Rectal smooth muscle tissue (tissue), 1 donor: ENCODE measurements around the gene GPR157.

Source experiments
- H3K27ac ChIP-seq: one replicate; pipeline ENCODE4 v1.7.0; 2013; ENCODE audit warnings: low read depth, low read length, inconsistent platforms
- H3K27me3 ChIP-seq: one replicate; pipeline ENCODE4 v1.7.0; 2013; ENCODE audit warnings: low read length; ENCODE audit not compliant: control insufficient read depth, insufficient read depth
- H3K36me3 ChIP-seq: one replicate; pipeline ENCODE4 v1.7.0; 2013; ENCODE audit warnings: low read length; ENCODE audit not compliant: control insufficient read depth, insufficient read depth
- H3K4me1 ChIP-seq: one replicate; pipeline ENCODE4 v1.7.0; 2013; ENCODE audit warnings: low read length; ENCODE audit not compliant: control insufficient read depth, insufficient read depth
- H3K4me3 ChIP-seq: one replicate; pipeline ENCODE4 v1.7.0; 2013; ENCODE audit warnings: low read length
- H3K9ac ChIP-seq: one replicate; pipeline ENCODE4 v1.7.0; 2013; ENCODE audit warnings: low read length

The GPR157 gene

GRCh38 chr1:9128520-9129265 lies at the start of gene GPR157:
TSS of gene GPR157 (minus strand) at chr1:9129102. CDS start at chr1:9129027, 75 bp downstream.
- Histone ChIP-seq H3K9ac (peak within 1 kb of the TSS; percentile 21), H3K27me3 (no peaks in the 10 kb centered on the region), H3K27ac (peak within 1 kb of the TSS; percentile 85), H3K4me3 (peak within 1 kb of the TSS; percentile 68), H3K4me1 (peaks cover 2% of the 10 kb centered on the region), H3K36me3 (no peaks in the 10 kb centered on the region)

GRCh38 chr1:9174762-9175161 lies 45.9 kb upstream of the GPR157 start:
- H3K9ac ChIP-seq, result no peak overlapping the region
- no peaks in the 10 kb centered on the region for H3K27me3 ChIP-seq
- H3K4me3 ChIP-seq, result no peak overlapping the region
- H3K27ac ChIP-seq, result no peak overlapping the region
- H3K4me1 ChIP-seq, result no peaks in the 10 kb centered on the region
- no peaks in the 10 kb centered on the region for H3K36me3 ChIP-seq

- Histone ChIP-seq H3K4me1 (no peaks in the 10 kb centered on the region), H3K4me3 (no peak overlapping the region), H3K9ac (no peak overlapping the region), H3K27ac (no peak overlapping the region), H3K36me3 (no peaks in the 10 kb centered on the region), H3K27me3 (no peaks in the 10 kb centered on the region)
Measured at GRCh38 chr1:9174243-9174642, 45.3 kb upstream of the GPR157 start.

GRCh38 chr1:9169601-9170137 lies 40.8 kb upstream of the GPR157 start:
- H3K4me1 ChIP-seq, result no peaks in the 10 kb centered on the region
- H3K4me3 ChIP-seq, result no peak overlapping the region

GRCh38 chr1:9167638-9168037 lies 38.7 kb upstream of the GPR157 start:
- peaks cover 4% of the 10 kb centered on the region for H3K4me1 ChIP-seq
- no peaks in the 10 kb centered on the region for H3K27me3 ChIP-seq
- no peaks in the 10 kb centered on the region for H3K36me3 ChIP-seq
- H3K4me3 ChIP-seq, result no peak overlapping the region
- no peak overlapping the region for H3K9ac ChIP-seq
- H3K27ac ChIP-seq, result no peak overlapping the region

More at GRCh38 chr1:9169601-9170137, 40.8 kb upstream of the GPR157 start:
- H3K36me3 ChIP-seq, result no peaks in the 10 kb centered on the region
- no peaks in the 10 kb centered on the region for H3K27me3 ChIP-seq
- H3K9ac ChIP-seq, result no peak overlapping the region
- no peak overlapping the region for H3K27ac ChIP-seq

- H3K27me3 ChIP-seq, result no peaks in the 10 kb centered on the region
- H3K9ac ChIP-seq, result no peak overlapping the region
- peaks cover 4% of the 10 kb centered on the region for H3K4me1 ChIP-seq
- no peak overlapping the region for H3K4me3 ChIP-seq
- H3K36me3 ChIP-seq, result no peaks in the 10 kb centered on the region
- no peak overlapping the region for H3K27ac ChIP-seq
Measured at GRCh38 chr1:9166289-9167235, 37.7 kb upstream of the GPR157 start.

- no peak overlapping the region for H3K4me3 ChIP-seq
- H3K9ac ChIP-seq, result no peak overlapping the region
- H3K4me1 ChIP-seq, result peaks cover 4% of the 10 kb centered on the region
- no peaks in the 10 kb centered on the region for H3K27me3 ChIP-seq
- no peaks in the 10 kb centered on the region for H3K36me3 ChIP-seq
- H3K27ac ChIP-seq, result no peak overlapping the region
Measured at GRCh38 chr1:9165396-9165795, 36.5 kb upstream of the GPR157 start.

GRCh38 chr1:9164919-9165318 lies 36.0 kb upstream of the GPR157 start:
- H3K9ac ChIP-seq, result no peak overlapping the region
- no peaks in the 10 kb centered on the region for H3K27me3 ChIP-seq
- H3K4me1 ChIP-seq, result peaks cover 4% of the 10 kb centered on the region
- H3K27ac ChIP-seq, result no peak overlapping the region
- no peaks in the 10 kb centered on the region for H3K36me3 ChIP-seq
- H3K4me3 ChIP-seq, result no peak overlapping the region

- no peak overlapping the region for H3K4me3 ChIP-seq
- peaks cover 4% of the 10 kb centered on the region for H3K4me1 ChIP-seq
- no peaks in the 10 kb centered on the region for H3K36me3 ChIP-seq
- no peaks in the 10 kb centered on the region for H3K27me3 ChIP-seq
- peak overlapping the region; percentile 7 for H3K27ac ChIP-seq
- H3K9ac ChIP-seq, result no peak overlapping the region
Measured at GRCh38 chr1:9164532-9164900, 35.6 kb upstream of the GPR157 start.

- Histone ChIP-seq H3K36me3 (no peaks in the 10 kb centered on the region), H3K27ac (no peak overlapping the region), H3K4me1 (peaks cover 4% of the 10 kb centered on the region), H3K27me3 (no peaks in the 10 kb centered on the region), H3K9ac (no peak overlapping the region), H3K4me3 (no peak overlapping the region)
Measured at GRCh38 chr1:9161963-9162362, 33.1 kb upstream of the GPR157 start.

GRCh38 chr1:9161342-9161741 lies 32.4 kb upstream of the GPR157 start:
- H3K9ac ChIP-seq, result no peak overlapping the region
- H3K4me3 ChIP-seq, result no peak overlapping the region
- H3K27ac ChIP-seq, result no peak overlapping the region
- no peaks in the 10 kb centered on the region for H3K27me3 ChIP-seq
- H3K4me1 ChIP-seq, result peaks cover 4% of the 10 kb centered on the region
- no peaks in the 10 kb centered on the region for H3K36me3 ChIP-seq

GRCh38 chr1:9160079-9160717 lies 31.3 kb upstream of the GPR157 start:
- Histone ChIP-seq H3K27ac (no peak overlapping the region), H3K27me3 (no peaks in the 10 kb centered on the region)

More at GRCh38 chr1:9160079-9160717, 31.3 kb upstream of the GPR157 start:
- no peak overlapping the region for H3K9ac ChIP-seq
- peaks cover 4% of the 10 kb centered on the region for H3K4me1 ChIP-seq
- H3K4me3 ChIP-seq, result no peak overlapping the region
- H3K36me3 ChIP-seq, result no peaks in the 10 kb centered on the region
